HG02870 (cell line): ENCODE results near the gene CGB1.

Experiments used
- ATAC-seq: cut with Tn5 transposase; IDR thresholded peaks from one replicate; pipeline ENCODE4 v1.9.1; 2021; ENCODE audit warnings: mild to moderate bottlenecking, moderate library complexity; ENCODE audit not compliant: unreplicated experiment

CGB1 gene

GRCh38 chr19:48999481-49000325, 37.0 kb downstream of the CGB1 start:
- ATAC-seq = no peak

DNA sequence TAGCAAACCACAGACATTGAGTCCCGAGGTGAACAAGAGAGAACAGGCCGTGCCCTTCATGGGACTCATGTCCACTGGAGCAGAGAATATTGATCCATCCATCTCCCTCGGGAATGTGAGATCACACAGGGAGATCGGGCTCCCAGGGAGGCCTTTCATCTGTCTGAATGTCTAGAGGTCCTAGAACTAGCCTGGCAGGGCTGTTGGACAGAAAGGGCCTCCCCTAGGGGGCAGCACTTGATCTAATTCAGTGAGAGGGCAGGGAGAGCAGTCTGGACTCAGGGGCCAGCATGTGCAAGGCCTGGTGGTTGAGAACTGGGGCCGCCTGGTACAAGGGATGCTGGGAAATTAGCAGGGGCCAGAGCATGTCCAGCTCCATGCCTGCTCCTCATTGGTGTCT, 38.7 kb downstream of the CGB1 start:
- no peak for ATAC-seq

DNA sequence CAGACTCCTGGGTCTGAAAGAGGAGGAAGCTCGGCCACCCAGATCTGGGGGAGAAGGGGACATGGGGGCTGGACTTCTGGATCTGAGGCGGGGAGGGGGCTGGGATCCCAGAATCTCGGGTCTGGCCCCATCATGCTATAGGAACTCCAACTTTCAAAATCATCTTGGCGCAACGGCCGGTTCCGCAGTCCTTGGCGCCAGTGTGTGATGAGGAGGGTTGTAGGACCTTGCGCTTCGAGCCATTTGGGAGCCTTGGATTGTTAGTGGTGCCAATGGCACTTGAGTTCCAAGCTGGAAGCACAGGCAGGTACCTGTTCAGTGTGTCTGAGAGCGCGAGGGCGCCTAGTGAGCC, 42.7 kb downstream of the CGB1 start:
- no peak for ATAC-seq

GRCh38 chr19:48993175-48994034, 43.3 kb downstream of the CGB1 start, which contains the start of the genes GYS1 and RUVBL2:
GYS1 (minus strand) TSS chr19:48993309; CDS start chr19:48993112, 197 bp downstream.
RUVBL2 (plus strand) TSS chr19:48993887; CDS start chr19:48993912, 25 bp downstream.
- peak; percentile 80 for ATAC-seq

DNA sequence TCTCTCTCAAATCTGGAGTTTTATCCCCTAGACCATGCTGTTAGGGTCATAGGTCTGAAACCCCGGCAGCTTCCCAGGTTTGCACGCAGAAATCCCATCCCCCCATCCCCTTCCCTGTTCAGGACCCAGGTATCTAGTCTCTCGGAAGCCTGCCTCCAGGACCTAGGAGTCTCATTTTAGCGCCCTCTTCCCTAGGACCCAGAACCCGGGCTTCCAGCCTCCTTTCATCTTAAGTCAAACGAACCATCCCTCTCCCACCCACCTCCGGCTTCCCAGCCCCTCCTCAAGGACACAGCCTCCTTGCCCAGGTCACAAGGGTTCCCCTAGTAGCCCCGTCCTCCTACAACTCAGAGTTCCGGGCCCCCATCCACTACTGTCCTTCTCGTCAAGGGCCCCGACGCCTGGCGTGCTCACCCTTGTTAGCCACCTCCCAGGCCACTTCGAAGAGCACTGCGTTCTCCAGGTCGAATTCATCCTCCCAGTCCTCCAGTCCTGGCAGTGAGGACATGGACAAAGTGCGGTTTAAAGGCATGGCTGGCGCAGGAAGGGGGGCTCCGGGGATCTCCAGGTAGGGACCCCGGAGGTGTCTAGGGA, 44.0 kb downstream of the CGB1 start:
- ATAC-seq = no peak

- ATAC-seq = no peak
Observed at GRCh38 chr19:48991873-48992580, 44.7 kb downstream of the CGB1 start.

DNA sequence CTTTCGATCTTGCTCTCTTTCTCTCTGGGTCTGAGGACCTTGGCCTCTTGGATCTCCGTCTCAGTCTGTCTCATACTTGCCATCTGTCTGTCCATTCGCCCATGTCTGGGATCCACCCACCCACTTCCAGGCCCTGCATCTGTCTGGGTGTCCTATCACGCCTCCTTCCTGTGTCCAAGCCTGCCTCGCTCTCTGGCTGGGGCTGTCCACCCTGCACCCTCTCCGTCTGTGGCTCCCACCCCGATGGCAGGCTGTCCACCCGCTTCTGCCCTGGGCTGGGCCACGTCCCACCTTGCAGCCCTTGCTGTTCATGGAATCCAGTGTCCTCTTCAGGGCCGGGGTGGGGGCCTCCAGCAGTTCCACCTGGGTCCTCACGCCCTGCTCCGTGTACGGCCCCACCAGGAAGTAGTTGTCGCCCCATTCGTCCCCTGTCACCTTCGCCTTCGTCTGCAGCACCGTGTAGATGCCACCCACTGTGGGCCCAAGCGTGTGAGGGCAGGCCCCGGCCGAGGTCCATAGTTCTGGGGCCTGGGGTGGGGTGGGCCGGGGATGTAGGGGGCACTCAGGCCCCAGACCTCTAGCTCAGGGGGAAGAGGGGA, 45.6 kb downstream of the CGB1 start:
- ATAC-seq = no peak

- no peak for ATAC-seq
Observed at GRCh38 chr19:48990400-48990799, 46.3 kb downstream of the CGB1 start.

- ATAC-seq = no peak
Observed at GRCh38 chr19:48989701-48990291, 46.9 kb downstream of the CGB1 start.

DNA sequence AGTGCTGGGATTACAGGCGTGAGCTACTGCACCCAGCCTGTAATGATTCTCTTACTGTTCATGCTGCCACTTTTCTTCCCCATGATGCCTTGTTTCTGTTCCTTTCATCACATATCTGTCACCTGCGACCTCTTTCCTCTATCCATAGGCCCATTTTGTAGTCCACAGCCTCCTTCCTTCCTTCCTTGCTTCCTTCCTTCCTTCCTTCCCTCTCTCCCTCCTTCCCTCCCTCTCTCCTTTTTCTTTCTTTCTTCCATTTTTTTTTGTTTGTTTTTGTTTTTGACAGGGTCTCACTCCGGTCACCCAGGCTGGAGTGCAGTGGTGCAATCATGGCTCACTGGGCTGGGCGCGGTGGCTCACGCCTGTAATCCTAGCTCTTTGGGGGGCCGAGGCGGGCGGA, 47.8 kb downstream of the CGB1 start:
- no peak for ATAC-seq

DNA sequence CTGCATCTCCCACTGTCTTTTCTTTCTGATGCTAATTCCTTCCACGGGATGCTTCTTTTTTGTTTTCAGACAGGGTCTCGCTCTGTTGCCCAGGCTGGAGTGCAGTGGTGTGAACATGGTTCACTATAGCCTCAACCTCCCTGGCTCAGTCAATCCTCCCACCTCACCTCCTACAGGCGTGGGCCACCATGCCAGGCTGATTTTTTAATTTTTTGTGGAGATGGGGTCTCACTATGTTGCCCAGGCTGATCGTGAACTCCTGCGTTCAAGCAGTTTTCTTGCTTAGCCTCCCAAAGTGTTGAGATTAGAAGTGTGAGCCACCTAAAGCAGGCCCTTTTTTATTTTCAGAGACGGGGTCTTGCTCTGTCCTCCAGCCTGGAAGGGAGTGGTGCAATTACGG, 48.4 kb downstream of the CGB1 start:
- no peak for ATAC-seq

DNA sequence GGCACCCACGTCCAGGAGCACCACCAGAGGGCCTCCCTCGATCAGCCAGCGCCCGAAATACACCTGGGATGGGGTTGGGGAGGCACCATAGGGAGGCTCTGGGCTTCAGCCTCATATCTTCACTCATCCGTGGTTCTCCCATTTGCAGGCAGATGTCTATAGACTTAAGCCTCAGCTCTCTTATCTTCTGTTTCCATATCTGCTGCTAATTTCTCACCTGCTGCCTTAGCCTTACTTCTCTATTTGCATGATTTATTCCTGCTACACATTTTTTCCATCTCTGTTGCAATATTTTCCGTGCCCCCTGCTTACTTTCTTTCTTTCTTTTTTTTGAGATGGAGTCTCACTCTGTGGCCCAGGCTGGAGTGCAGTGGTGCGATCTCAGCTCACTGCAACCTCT, 49.4 kb downstream of the CGB1 start:
- no peak for ATAC-seq

- ATAC-seq = no peak
Observed at GRCh38 chr19:48986211-48986610, 50.5 kb downstream of the CGB1 start.

- ATAC-seq = no peak
Observed at GRCh38 chr19:48985711-48986110, 51.0 kb downstream of the CGB1 start.
